Upper lobe of left lung (tissue), 4 donors: ENCODE measurements around the gene ERCC4.

Source experiments
- EP300 ChIP-seq, 4 donors: sonication (generic); formaldehyde crosslinking; IDR thresholded peaks; one replicate each; pipeline ENCODE4 v1.5.1; 2017; ENCODE audit warnings: antibody characterized with exemption in 4 of 4, control low read depth in 2 of 4
- POLR2A ChIP-seq, 4 donors: fragments of 450-650 bp; IDR thresholded peaks; one replicate each; pipeline ENCODE4 v1.5.1; 2016 to 2017; ENCODE audit warnings: antibody characterized with exemption in 4 of 4, mild to moderate bottlenecking in 2 of 4

DNA sequence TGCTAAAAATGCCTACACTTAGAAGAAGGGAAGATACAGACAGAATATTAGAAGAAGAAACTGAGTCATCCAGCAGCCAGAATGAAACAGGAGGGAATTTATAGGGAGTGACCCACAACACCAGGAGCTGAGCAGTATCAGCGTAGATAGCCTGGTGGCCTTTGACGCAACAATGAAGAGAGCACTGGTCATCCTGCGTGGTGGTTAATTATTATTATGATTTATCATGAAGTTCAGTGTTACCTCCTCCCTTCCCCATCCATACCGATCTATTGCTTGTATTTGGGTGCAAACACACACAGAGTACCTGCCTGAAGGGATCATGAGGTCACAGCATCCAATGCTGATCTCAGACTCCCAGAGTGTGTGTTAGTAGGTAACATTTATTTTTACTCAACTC lies 38.5 kb downstream of the ERCC4 start:
- TF ChIP-seq EP300 (IDR thresholded peaks at IDR 0.05) (no peak), POLR2A (IDR thresholded peaks at IDR 0.05) (no peak)
